Measurements from ENCODE around the gene ZKSCAN3.
"Not testable (repeated sequence)": the region's sequence is repeated elsewhere in the genome, so short reads cannot be mapped to it uniquely, and the experiment has no call there.

ZKSCAN3 gene

DNA sequence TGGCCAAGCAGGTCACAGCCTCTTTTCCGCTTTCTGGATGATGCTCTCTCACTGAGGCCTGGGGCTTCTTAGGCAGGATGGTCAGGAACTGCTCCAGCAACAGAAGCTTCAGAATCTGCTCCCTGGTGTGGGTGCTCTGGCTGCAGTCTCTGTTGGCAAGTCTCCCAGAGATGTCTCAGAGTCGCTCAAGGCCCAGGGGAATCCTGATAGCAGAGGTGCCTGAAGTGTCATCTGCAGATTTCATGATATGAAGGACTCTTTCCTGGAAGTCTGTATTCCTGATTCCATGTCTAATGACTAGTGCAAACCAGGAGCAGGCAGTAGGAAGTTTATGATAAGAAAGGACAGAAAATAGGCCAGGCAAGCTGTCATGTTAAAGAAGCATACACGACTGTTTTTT, 34.1 kb upstream of the ZKSCAN3 start:
- no peak overlapping the region for H4K8ac ChIP-seq (ENCODE audit: low read depth, low read length)
- H3K27ac ChIP-seq (ENCODE audit: low read depth, low read length) = no peak overlapping the region
- H3K9ac ChIP-seq (ENCODE audit: low read length) = no peak overlapping the region
- no peak overlapping the region for H2BK15ac ChIP-seq (replicated peaks; ENCODE audit: low read depth)
- no peaks in the 10 kb centered on the region for H3K27me3 ChIP-seq (ENCODE audit: insufficient read depth, low read length, poor library complexity)
- H2AK5ac ChIP-seq (ENCODE audit: low read length) = no peak overlapping the region
- no peak overlapping the region for H2BK120ac ChIP-seq (ENCODE audit: low read depth, low read length)
- no peak overlapping the region for H3K56ac ChIP-seq (ENCODE audit: low read length)
- H4K5ac ChIP-seq (ENCODE audit: low read length) = no peak overlapping the region
- H3K18ac ChIP-seq (ENCODE audit: low read length) = no peak overlapping the region
- no CpG with 5 or more reads among the region's 3 CpGs for WGBS (ENCODE audit: extremely low coverage, insufficient coverage, low lambda C conversion rate)
- H3K36me3 ChIP-seq (ENCODE audit: control insufficient read depth, insufficient read depth, low read length) = no peaks in the 10 kb centered on the region
- no peak overlapping the region for H3K23ac ChIP-seq (ENCODE audit: low read length)
- DNase-seq = no peak
- H3K4me3 ChIP-seq (ENCODE audit: low read length) = no peak overlapping the region
- no peak overlapping the region for H2BK5ac ChIP-seq (ENCODE audit: low read length)
- no peak overlapping the region for H3K4me2 ChIP-seq (ENCODE audit: low read length)
- no peaks in the 10 kb centered on the region for H3K79me2 ChIP-seq (ENCODE audit: control insufficient read depth, insufficient read depth, low read length)
- no peak overlapping the region for H3K4ac ChIP-seq (ENCODE audit: low read depth, low read length)
- H3K4me1 ChIP-seq (ENCODE audit: control insufficient read depth, low read depth, low read length) = no peaks in the 10 kb centered on the region
- no peaks in the 10 kb centered on the region for H3K79me1 ChIP-seq (ENCODE audit: low read length)

DNA sequence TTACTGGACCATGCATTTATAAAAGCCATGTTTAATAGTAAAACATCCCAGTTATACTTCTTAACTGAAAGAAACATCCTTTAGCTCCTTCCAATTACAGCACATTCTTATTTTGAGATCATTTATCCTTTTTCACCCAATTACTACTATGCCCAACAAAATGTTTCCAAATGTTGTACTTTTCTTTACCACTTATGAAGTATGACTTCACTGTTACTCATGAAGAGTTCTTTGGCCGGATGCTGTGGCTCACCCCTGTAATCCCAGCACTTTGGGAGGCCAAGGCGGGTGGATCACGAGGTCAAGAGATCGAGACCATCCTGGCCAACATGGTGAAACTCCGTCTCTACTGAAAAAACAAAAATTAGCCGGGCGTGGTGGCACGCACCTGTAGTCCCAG, 31.9 kb upstream of the ZKSCAN3 start:
- H3K4ac ChIP-seq (ENCODE audit: low read depth, low read length); H3K79me2 ChIP-seq (ENCODE audit: control insufficient read depth, insufficient read depth, low read length); H3K18ac ChIP-seq (ENCODE audit: low read length); H2BK120ac ChIP-seq (ENCODE audit: low read depth, low read length); H3K9ac ChIP-seq (ENCODE audit: low read length); H3K36me3 ChIP-seq (ENCODE audit: control insufficient read depth, insufficient read depth, low read length); H3K79me1 ChIP-seq (ENCODE audit: low read length); H3K56ac ChIP-seq (ENCODE audit: low read length); H3K4me2 ChIP-seq (ENCODE audit: low read length); H2AK5ac ChIP-seq (ENCODE audit: low read length); H3K27ac ChIP-seq (ENCODE audit: low read depth, low read length); H2BK5ac ChIP-seq (ENCODE audit: low read length); H4K8ac ChIP-seq (ENCODE audit: low read depth, low read length); H3K27me3 ChIP-seq (ENCODE audit: insufficient read depth, low read length, poor library complexity); DNase-seq; H3K4me1 ChIP-seq (ENCODE audit: control insufficient read depth, low read depth, low read length); H3K4me3 ChIP-seq (ENCODE audit: low read length); H2BK15ac ChIP-seq (replicated peaks; ENCODE audit: low read depth); H3K23ac ChIP-seq (ENCODE audit: low read length); H4K5ac ChIP-seq (ENCODE audit: low read length): not testable (repeated sequence)
- WGBS (ENCODE audit: extremely low coverage, insufficient coverage, low lambda C conversion rate) = no CpG with 5 or more reads among the region's 8 CpGs

DNA sequence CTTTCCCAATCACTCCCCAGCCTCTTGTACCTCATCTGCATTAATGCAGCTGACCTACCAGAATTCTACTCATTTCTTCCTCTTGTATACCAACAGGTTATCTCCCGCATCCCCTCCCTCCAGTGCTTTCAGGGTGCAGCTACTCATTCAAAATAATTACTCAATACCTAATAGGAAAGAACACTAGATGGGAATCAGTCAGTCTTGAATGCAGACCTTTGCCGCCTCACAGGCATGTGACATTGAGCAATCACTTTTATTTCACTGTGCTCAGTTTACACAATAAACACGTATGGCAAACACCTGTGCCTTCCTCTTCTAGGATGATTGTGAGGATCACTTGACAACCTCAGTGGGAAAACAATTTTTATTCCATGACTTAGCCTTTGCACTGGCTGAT, 27.1 kb upstream of the ZKSCAN3 start:
- Histone ChIP-seq H2BK5ac (ENCODE audit: low read length) (no peak overlapping the region), H3K4ac (ENCODE audit: low read depth, low read length) (no peak overlapping the region), H3K79me2 (ENCODE audit: control insufficient read depth, insufficient read depth, low read length) (no peaks in the 10 kb centered on the region), H3K4me3 (ENCODE audit: low read length) (no peak overlapping the region), H4K8ac (ENCODE audit: low read depth, low read length) (no peak overlapping the region), H3K9ac (ENCODE audit: low read length) (no peak overlapping the region), H2BK120ac (ENCODE audit: low read depth, low read length) (no peak overlapping the region), H3K4me1 (ENCODE audit: control insufficient read depth, low read depth, low read length) (no peaks in the 10 kb centered on the region), H2AK5ac (ENCODE audit: low read length) (no peak overlapping the region), H3K4me2 (ENCODE audit: low read length) (no peak overlapping the region), H3K56ac (ENCODE audit: low read length) (no peak overlapping the region), H3K27me3 (ENCODE audit: insufficient read depth, low read length, poor library complexity) (no peaks in the 10 kb centered on the region), H3K79me1 (ENCODE audit: low read length) (no peaks in the 10 kb centered on the region), H3K18ac (ENCODE audit: low read length) (no peak overlapping the region), H3K23ac (ENCODE audit: low read length) (no peak overlapping the region), H4K5ac (ENCODE audit: low read length) (no peak overlapping the region), H3K36me3 (ENCODE audit: control insufficient read depth, insufficient read depth, low read length) (peaks cover 2% of the 10 kb centered on the region), H3K27ac (ENCODE audit: low read depth, low read length) (no peak overlapping the region), H2BK15ac (replicated peaks; ENCODE audit: low read depth) (no peak overlapping the region)
- DNase-seq = no peak
- no CpG with 5 or more reads among the region's 3 CpGs for WGBS (ENCODE audit: extremely low coverage, insufficient coverage, low lambda C conversion rate)

DNA sequence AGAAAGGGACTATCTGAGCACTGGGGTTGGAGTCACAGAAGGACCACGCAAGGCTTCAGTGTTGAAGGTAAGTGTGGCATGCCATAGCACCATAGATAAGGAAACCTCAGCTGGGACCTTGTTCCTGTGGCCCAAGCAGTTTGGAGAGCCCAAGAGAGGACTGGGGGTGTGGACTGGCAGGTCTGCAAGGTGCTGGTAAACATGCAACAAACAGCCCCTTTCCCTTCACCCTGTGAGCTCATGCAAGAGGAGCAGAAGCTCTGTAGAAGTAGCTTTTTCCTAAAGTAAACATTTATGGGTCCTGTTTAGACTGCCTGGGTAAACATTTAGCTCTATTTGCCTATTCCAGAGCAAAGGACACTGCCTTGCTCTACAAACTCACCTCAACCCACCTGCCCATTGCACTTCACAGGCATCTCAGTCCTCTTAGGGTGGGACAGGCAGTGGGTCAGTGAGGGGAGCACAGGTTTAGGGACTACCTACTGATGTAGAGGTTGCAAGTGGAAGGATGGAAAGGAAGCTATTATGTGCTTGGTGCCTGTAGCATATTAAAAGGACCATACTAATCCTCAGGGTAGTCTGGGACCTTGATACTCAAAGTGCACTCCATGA, 25.8 kb upstream of the ZKSCAN3 start:
- Histone ChIP-seq H2BK15ac (replicated peaks; ENCODE audit: low read depth) (no peak overlapping the region), H3K23ac (ENCODE audit: low read length) (no peak overlapping the region), H3K4me2 (ENCODE audit: low read length) (no peak overlapping the region), H4K5ac (ENCODE audit: low read length) (no peak overlapping the region), H3K36me3 (ENCODE audit: control insufficient read depth, insufficient read depth, low read length) (peaks cover 2% of the 10 kb centered on the region), H2BK120ac (ENCODE audit: low read depth, low read length) (no peak overlapping the region), H3K79me1 (ENCODE audit: low read length) (no peaks in the 10 kb centered on the region), H3K4me3 (ENCODE audit: low read length) (no peak overlapping the region), H3K79me2 (ENCODE audit: control insufficient read depth, insufficient read depth, low read length) (no peaks in the 10 kb centered on the region), H3K9ac (ENCODE audit: low read length) (no peak overlapping the region), H3K4me1 (ENCODE audit: control insufficient read depth, low read depth, low read length) (no peaks in the 10 kb centered on the region), H3K18ac (ENCODE audit: low read length) (no peak overlapping the region), H2BK5ac (ENCODE audit: low read length) (no peak overlapping the region), H3K56ac (ENCODE audit: low read length) (no peak overlapping the region), H3K27ac (ENCODE audit: low read depth, low read length) (no peak overlapping the region), H2AK5ac (ENCODE audit: low read length) (no peak overlapping the region), H3K4ac (ENCODE audit: low read depth, low read length) (no peak overlapping the region), H3K27me3 (ENCODE audit: insufficient read depth, low read length, poor library complexity) (no peaks in the 10 kb centered on the region), H4K8ac (ENCODE audit: low read depth, low read length) (no peak overlapping the region)
- no CpG with 5 or more reads among the region's 1 CpG for WGBS (ENCODE audit: extremely low coverage, insufficient coverage, low lambda C conversion rate)
- no peak for DNase-seq

DNA sequence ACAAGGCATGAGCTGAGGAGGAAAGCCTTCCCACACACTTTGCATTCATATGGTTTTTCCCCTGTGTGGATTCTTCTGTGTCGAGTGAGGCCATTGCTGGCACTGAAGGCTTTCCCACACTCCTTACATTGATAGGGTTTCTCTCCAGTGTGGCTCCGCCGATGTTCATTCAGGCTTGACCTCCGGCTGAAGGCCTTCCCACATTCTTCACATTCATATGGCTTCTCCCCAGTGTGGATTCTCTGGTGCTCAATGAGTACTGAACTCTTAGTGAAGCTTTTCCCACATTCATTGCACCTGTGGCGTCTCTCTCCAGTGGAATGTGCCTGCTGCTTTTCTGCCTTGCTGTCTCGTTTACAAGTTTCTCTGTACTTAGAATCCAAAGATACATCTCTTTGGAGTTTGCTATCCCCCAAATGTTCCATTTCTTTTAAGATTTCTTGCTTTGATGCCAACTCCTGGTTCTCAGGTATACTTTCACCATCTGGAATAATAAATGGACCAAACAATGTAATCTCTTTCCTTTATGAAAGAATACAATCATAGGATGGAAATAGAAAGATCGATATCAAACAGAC, 23.3 kb upstream of the ZKSCAN3 start:
- no peak overlapping the region for H2BK5ac ChIP-seq (ENCODE audit: low read length)
- H2BK120ac ChIP-seq (ENCODE audit: low read depth, low read length) = no peak overlapping the region
- no peak overlapping the region for H3K4me2 ChIP-seq (ENCODE audit: low read length)
- no peak overlapping the region for H4K8ac ChIP-seq (ENCODE audit: low read depth, low read length)
- no peak overlapping the region for H3K18ac ChIP-seq (ENCODE audit: low read length)
- DNase-seq = no peak
- no peaks in the 10 kb centered on the region for H3K79me2 ChIP-seq (ENCODE audit: control insufficient read depth, insufficient read depth, low read length)
- H3K36me3 ChIP-seq (ENCODE audit: control insufficient read depth, insufficient read depth, low read length) = peaks cover 2% of the 10 kb centered on the region
- no CpG with 5 or more reads among the region's 7 CpGs for WGBS (ENCODE audit: extremely low coverage, insufficient coverage, low lambda C conversion rate)
- no peaks in the 10 kb centered on the region for H3K4me1 ChIP-seq (ENCODE audit: control insufficient read depth, low read depth, low read length)
- no peak overlapping the region for H3K27ac ChIP-seq (ENCODE audit: low read depth, low read length)
- H3K56ac ChIP-seq (ENCODE audit: low read length) = no peak overlapping the region
- no peaks in the 10 kb centered on the region for H3K79me1 ChIP-seq (ENCODE audit: low read length)
- H3K4ac ChIP-seq (ENCODE audit: low read depth, low read length) = no peak overlapping the region
- no peak overlapping the region for H2BK15ac ChIP-seq (replicated peaks; ENCODE audit: low read depth)
- H2AK5ac ChIP-seq (ENCODE audit: low read length) = no peak overlapping the region
- H3K4me3 ChIP-seq (ENCODE audit: low read length) = peak overlapping the region; percentile 28
- no peak overlapping the region for H3K9ac ChIP-seq (ENCODE audit: low read length)
- no peak overlapping the region for H4K5ac ChIP-seq (ENCODE audit: low read length)
- H3K23ac ChIP-seq (ENCODE audit: low read length) = no peak overlapping the region
- no peaks in the 10 kb centered on the region for H3K27me3 ChIP-seq (ENCODE audit: insufficient read depth, low read length, poor library complexity)

DNA sequence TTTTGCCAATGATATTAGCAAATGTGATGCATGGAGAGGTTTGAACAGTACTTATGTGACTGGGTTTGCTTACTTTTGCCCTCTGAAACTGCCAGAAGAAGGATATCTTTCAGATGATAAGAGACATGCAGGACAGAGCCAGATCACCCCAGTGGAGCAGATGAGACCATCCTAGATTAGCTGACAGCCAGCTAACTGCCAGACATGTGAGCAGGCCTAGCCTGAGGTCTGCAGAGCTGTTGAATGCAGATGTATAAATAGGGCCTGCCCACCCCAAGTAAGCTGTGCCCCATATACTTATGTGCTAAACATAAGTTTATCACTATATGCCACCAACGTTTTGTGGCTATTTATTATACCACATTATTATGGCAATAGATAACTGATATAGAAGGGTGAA, 19.7 kb upstream of the ZKSCAN3 start:
- no peak overlapping the region for H3K4me3 ChIP-seq (ENCODE audit: low read length)
- H3K4me1 ChIP-seq (ENCODE audit: control insufficient read depth, low read depth, low read length) = peaks cover 5% of the 10 kb centered on the region
- H2BK5ac ChIP-seq (ENCODE audit: low read length) = no peak overlapping the region
- H3K27me3 ChIP-seq (ENCODE audit: insufficient read depth, low read length, poor library complexity) = no peaks in the 10 kb centered on the region
- no peak overlapping the region for H3K9ac ChIP-seq (ENCODE audit: low read length)
- H3K27ac ChIP-seq (ENCODE audit: low read depth, low read length) = no peak overlapping the region
- H3K23ac ChIP-seq (ENCODE audit: low read length) = no peak overlapping the region
- H2BK15ac ChIP-seq (replicated peaks; ENCODE audit: low read depth) = no peak overlapping the region
- no peak overlapping the region for H4K8ac ChIP-seq (ENCODE audit: low read depth, low read length)
- no peaks in the 10 kb centered on the region for H3K79me2 ChIP-seq (ENCODE audit: control insufficient read depth, insufficient read depth, low read length)
- no peak overlapping the region for H3K4ac ChIP-seq (ENCODE audit: low read depth, low read length)
- no peak overlapping the region for H4K5ac ChIP-seq (ENCODE audit: low read length)
- no peak overlapping the region for H3K4me2 ChIP-seq (ENCODE audit: low read length)
- WGBS (ENCODE audit: extremely low coverage, insufficient coverage, low lambda C conversion rate) = no CpG with 5 or more reads among the region's 1 CpG
- no peaks in the 10 kb centered on the region for H3K79me1 ChIP-seq (ENCODE audit: low read length)
- no peak overlapping the region for H3K18ac ChIP-seq (ENCODE audit: low read length)
- DNase-seq = no peak
- H2BK120ac ChIP-seq (ENCODE audit: low read depth, low read length) = no peak overlapping the region
- H3K36me3 ChIP-seq (ENCODE audit: control insufficient read depth, insufficient read depth, low read length) = peaks cover 2% of the 10 kb centered on the region
- H2AK5ac ChIP-seq (ENCODE audit: low read length) = no peak overlapping the region
- no peak overlapping the region for H3K56ac ChIP-seq (ENCODE audit: low read length)
